ENCODE data around the gene TULP1. TPM values are rescaled to one million over a fixed set of nuclear protein-coding genes. Genes with fewer than 3 reads are reported as not detected.
A peak's percentile ranks its signal among the peaks of the same experiment; 100 is the strongest.

The TULP1 gene
- total and polyA plus RNA-seq, 2 of the 13 experiments (the other 11 are each of a cell fraction or from before 2014, with no cell fraction given), result not detected

GRCh38 chr6:35451354-35452182 is 61.1 kb downstream of the TULP1 start:
- peaks cover 3 to 22% of the 10 kb centered on the region in 2 experiments; a peak in 2 of 5 replicates for H3K27me3 ChIP-seq (ENCODE audit: control insufficient read depth in 1 of 2, insufficient read depth in 2 of 2, low read length in 2 of 2)
- peaks cover 49% of the 10 kb centered on the region for H3K4me1 ChIP-seq (ENCODE audit: insufficient read depth, low read length)
- H3K27ac ChIP-seq (ENCODE audit: extremely low read length, insufficient read depth, low read length), result no peak overlapping the region
- CTCF ChIA-PET (ENCODE audit: low intra/inter-chr PET ratio, low total read pairs), result interaction anchor here (5.1 kb wide), 1 partner anchor 110 kb away, joined by 87 read pairs; the partner anchor contains the start of gene PPARD
- peak overlapping the region; percentile 56 to 77 (median 62) for H3K4me3 ChIP-seq (replicated peaks in 1 of 3; ENCODE audit: insufficient read depth in 1 of 3, low read depth in 2 of 3, low read length in 3 of 3)
- H3K9ac ChIP-seq (ENCODE audit: insufficient read depth, low read depth, low read length), result peak overlapping the region; percentile 38; the same call in 1 of the 2 replicates
- no peaks in the 10 kb centered on the region for H3K79me2 ChIP-seq (ENCODE audit: insufficient read depth, low read length)
- FAIRE-seq (no peak), ATAC-seq (no peak), DNase-seq (ENCODE audit: low spot score) (no peak)
- peaks cover 6 to 9% of the 10 kb centered on the region in 2 experiments; a peak in 4 of 5 replicates for H3K36me3 ChIP-seq (replicated peaks in 1 of 2; ENCODE audit: control insufficient read depth in 1 of 2, insufficient read depth in 2 of 2, low read length in 2 of 2)
- 11% methylated on average over 20 of the region's 20 CpGs for WGBS (ENCODE audit: low lambda C conversion rate)
- H3K9me3 ChIP-seq (ENCODE audit: low read length), result no peaks in the 10 kb centered on the region
- intact Hi-C loops (cut with micrococcal nuclease; ENCODE audit: unreplicated experiment) (loop anchor here (1.0 kb wide), 1 partner anchor 17 kb away; the partner anchor contains the start of gene RPL10A), in situ Hi-C loops (cut with HindIII; ENCODE audit: extremely low pct_ligation_motif_present, low pct_unique_long_range_greater_than_20kb) (loop anchor here (5.0 kb wide), 1 partner anchor 109 kb away; the partner anchor contains the start of gene PPARD)
- no peaks in the 10 kb centered on the region for H4K20me1 ChIP-seq (ENCODE audit: insufficient read depth, low read length)
- no TSS peak for BruUV-seq (replicated peaks)
- peak overlapping the region; percentile 82 for H3K4me2 ChIP-seq (ENCODE audit: low read depth, low read length)
- POLR2A ChIA-PET, result interaction anchor here (0.5 to 2.8 kb wide), 8 partner anchors 14 to 135 kb away, joined by 3 to 15 read pairs (median 4); partner anchors contain the start of genes PPARD and RPL10A
- peak overlapping the region; percentile 82 for H2AFZ ChIP-seq (ENCODE audit: low read length)
- TF ChIP-seq XRCC5 (optimal IDR thresholded peaks at IDR 0.05; ENCODE audit: low read length), result peak; percentile 24
- TF ChIP-seq FOXO1 (CRISPR knock-in tag; IDR thresholded peaks at IDR 0.05), result no peak
- TF ChIP-seq MYPOP (CRISPR knock-in tag; IDR thresholded peaks at IDR 0.05), result peak; percentile 15; the same call in 1 of the 2 replicates
- no peak for TF ChIP-seq ZNF326 (CRISPR knock-in tag; IDR thresholded peaks at IDR 0.05; ENCODE audit: borderline replicate concordance)
- no peak for TF ChIP-seq MATR3 (CRISPR knock-in tag; IDR thresholded peaks at IDR 0.05)
- no peak for TF ChIP-seq MBNL3 (CRISPR knock-in tag; conservative IDR thresholded peaks at IDR 0.05)
- TF ChIP-seq ZFP82 (CRISPR knock-in tag; IDR thresholded peaks at IDR 0.05; ENCODE audit: borderline replicate concordance), result 0 out of 2 replicates have a peak, but pooled peaks have one; percentile 15
- no peak for TF ChIP-seq ZSCAN31 (CRISPR knock-in tag; IDR thresholded peaks at IDR 0.05; ENCODE audit: low read depth)
- TF ChIP-seq ZBTB4 (CRISPR knock-in tag; IDR thresholded peaks at IDR 0.05; ENCODE audit: borderline replicate concordance), result no peak
- no peak for TF ChIP-seq TGIF2 (CRISPR knock-in tag; IDR thresholded peaks at IDR 0.05)
- TF ChIP-seq, protein P1, sequence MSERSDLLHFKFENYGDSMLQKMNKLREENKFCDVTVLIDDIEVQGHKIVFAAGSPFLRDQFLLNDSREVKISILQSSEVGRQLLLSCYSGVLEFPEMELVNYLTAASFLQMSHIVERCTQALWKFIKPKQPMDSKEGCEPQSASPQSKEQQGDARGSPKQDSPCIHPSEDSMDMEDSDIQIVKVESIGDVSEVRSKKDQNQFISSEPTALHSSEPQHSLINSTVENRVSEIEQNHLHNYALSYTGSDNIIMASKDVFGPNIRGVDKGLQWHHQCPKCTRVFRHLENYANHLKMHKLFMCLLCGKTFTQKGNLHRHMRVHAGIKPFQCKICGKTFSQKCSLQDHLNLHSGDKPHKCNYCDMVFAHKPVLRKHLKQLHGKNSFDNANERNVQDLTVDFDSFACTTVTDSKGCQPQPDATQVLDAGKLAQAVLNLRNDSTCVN (CRISPR knock-in tag; IDR thresholded peaks at IDR 0.05; ENCODE audit: borderline replicate concordance), result 0 out of 2 replicates have a peak, but pooled peaks have one; percentile 7
- 0 out of 2 replicates have a peak, but pooled peaks have one; percentile 48 for TF ChIP-seq ZSCAN22 (CRISPR knock-in tag; IDR thresholded peaks at IDR 0.05)
- TF ChIP-seq, protein P2, sequence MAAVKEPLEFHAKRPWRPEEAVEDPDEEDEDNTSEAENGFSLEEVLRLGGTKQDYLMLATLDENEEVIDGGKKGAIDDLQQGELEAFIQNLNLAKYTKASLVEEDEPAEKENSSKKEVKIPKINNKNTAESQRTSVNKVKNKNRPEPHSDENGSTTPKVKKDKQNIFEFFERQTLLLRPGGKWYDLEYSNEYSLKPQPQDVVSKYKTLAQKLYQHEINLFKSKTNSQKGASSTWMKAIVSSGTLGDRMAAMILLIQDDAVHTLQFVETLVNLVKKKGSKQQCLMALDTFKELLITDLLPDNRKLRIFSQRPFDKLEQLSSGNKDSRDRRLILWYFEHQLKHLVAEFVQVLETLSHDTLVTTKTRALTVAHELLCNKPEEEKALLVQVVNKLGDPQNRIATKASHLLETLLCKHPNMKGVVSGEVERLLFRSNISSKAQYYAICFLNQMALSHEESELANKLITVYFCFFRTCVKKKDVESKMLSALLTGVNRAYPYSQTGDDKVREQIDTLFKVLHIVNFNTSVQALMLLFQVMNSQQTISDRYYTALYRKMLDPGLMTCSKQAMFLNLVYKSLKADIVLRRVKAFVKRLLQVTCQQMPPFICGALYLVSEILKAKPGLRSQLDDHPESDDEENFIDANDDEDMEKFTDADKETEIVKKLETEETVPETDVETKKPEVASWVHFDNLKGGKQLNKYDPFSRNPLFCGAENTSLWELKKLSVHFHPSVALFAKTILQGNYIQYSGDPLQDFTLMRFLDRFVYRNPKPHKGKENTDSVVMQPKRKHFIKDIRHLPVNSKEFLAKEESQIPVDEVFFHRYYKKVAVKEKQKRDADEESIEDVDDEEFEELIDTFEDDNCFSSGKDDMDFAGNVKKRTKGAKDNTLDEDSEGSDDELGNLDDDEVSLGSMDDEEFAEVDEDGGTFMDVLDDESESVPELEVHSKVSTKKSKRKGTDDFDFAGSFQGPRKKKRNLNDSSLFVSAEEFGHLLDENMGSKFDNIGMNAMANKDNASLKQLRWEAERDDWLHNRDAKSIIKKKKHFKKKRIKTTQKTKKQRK (IDR thresholded peaks at IDR 0.05; ENCODE audit: low read length), result no peak
